B cell (primary cell): ENCODE data around the gene CTCF.

ENCODE experiments used
- EZH2 ChIP-seq: IDR thresholded peaks from 2 replicates; pipeline ENCODE4 v1.6.1; 2012; ENCODE audit warnings: borderline replicate concordance, low read depth, mild to moderate bottlenecking, moderate library complexity, low read length; ENCODE audit not compliant: insufficient read depth, poor library complexity, severe bottlenecking
- TF ChIP-seq, protein P1 (sequence below): fragments of 200-600 bp; IDR thresholded peaks from one replicate; pipeline ENCODE4 v1.8.0; 2022; ENCODE audit warnings: antibody characterized with exemption, mild to moderate bottlenecking

DNA sequence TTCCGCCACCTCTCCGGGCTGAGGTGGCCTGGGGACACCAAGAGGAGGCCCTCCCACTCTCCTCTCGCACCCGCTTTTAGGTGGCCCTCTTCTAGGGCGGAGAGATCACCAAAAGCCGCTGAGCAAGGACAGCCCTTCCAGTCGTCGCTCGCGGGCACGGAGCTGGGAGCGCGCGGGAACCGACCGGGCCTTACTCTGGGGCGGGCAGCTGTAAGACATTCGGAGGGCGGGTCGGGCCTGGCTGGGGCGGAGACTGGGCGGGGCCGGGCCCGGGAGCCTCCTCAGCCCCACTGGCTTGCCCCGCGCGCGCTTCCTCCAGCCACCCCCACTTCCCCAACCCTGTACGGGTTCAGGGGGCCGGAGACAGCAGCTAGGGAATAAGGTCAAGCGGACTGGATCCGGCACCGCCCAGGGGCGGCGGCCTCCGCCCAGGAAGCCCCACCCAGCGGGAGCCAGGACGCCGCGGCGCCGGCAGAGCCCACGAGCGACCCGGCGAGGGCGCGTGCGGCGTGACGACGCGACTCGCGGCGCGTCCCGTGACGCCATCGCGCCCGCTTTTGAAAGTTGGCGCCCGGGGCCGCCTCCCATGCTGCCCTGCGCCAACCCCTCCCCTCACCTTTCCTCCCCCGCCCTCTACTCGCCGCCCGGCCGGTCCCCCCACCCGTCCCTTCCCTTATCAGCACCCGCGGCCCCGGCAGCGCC lies 351 bp upstream of the CTCF start:
- TF ChIP-seq, protein P1, sequence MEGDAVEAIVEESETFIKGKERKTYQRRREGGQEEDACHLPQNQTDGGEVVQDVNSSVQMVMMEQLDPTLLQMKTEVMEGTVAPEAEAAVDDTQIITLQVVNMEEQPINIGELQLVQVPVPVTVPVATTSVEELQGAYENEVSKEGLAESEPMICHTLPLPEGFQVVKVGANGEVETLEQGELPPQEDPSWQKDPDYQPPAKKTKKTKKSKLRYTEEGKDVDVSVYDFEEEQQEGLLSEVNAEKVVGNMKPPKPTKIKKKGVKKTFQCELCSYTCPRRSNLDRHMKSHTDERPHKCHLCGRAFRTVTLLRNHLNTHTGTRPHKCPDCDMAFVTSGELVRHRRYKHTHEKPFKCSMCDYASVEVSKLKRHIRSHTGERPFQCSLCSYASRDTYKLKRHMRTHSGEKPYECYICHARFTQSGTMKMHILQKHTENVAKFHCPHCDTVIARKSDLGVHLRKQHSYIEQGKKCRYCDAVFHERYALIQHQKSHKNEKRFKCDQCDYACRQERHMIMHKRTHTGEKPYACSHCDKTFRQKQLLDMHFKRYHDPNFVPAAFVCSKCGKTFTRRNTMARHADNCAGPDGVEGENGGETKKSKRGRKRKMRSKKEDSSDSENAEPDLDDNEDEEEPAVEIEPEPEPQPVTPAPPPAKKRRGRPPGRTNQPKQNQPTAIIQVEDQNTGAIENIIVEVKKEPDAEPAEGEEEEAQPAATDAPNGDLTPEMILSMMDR = no peak
- no peak for TF ChIP-seq EZH2
